NCI-H460 (cell line): ENCODE data around the gene CRP. TPM values are rescaled to one million over a fixed set of nuclear protein-coding genes. Genes with fewer than 3 reads are reported as not detected.
"Not testable (repeated sequence)": the region's sequence is repeated elsewhere in the genome, so short reads cannot be mapped to it uniquely, and the experiment has no call there.

ENCODE experiments used
- DNase-seq: peaks from one replicate; pipeline ENCODE4 v3.0.0-alpha.2; 2016; ENCODE audit warnings: low read depth; ENCODE audit errors: extremely low read depth
- polyA plus RNA-seq: library from polyadenylated mRNA; depleted of rRNA; stranded (reverse); fragments of >200 nt; gene quantifications from 2 replicates; pipeline ENCODE4 v1.2.3, GENCODE V29; 2014; cell fraction: nucleus; rRNA removed
- total RNA-seq: library from RNA; depleted of rRNA; stranded (reverse); fragments of >200 nt; shearing (Covaris generic); gene quantifications from 2 replicates; pipeline ENCODE4 v1.2.3, GENCODE V29; 2014; rRNA removed

The CRP gene
- not detected in 2 replicates for total RNA-seq
- not detected in 2 replicates for polyA plus RNA-seq

- DNase-seq = no peak
Observed at GRCh38 chr1:159714529-159714928, at the start of gene CRP. CRP (minus strand) TSS chr1:159714589; CDS start chr1:159714485, 104 bp downstream.

GRCh38 chr1:159763686-159764085, 49.3 kb upstream of the CRP start:
- no peak for DNase-seq

- DNase-seq = no peak
Observed at GRCh38 chr1:159756397-159756796, 42.0 kb upstream of the CRP start.

- DNase-seq = no peak
Observed at GRCh38 chr1:159755451-159756007, 41.1 kb upstream of the CRP start.

GRCh38 chr1:159753386-159753785, 39.0 kb upstream of the CRP start:
- no peak for DNase-seq

GRCh38 chr1:159752135-159752580, 37.8 kb upstream of the CRP start:
- peak; percentile 29 for DNase-seq

GRCh38 chr1:159751031-159751430, 36.6 kb upstream of the CRP start:
- DNase-seq = no peak

GRCh38 chr1:159750621-159751020, 36.2 kb upstream of the CRP start:
- no peak for DNase-seq

GRCh38 chr1:159749630-159750029, 35.2 kb upstream of the CRP start:
- no peak for DNase-seq

GRCh38 chr1:159748370-159748769, 34.0 kb upstream of the CRP start:
- no peak for DNase-seq

- no peak for DNase-seq
Observed at GRCh38 chr1:159746666-159747065, 32.3 kb upstream of the CRP start.

GRCh38 chr1:159743651-159744410, 29.4 kb upstream of the CRP start:
- DNase-seq = no peak

- DNase-seq = no peak
Observed at GRCh38 chr1:159737238-159737916, 23.0 kb upstream of the CRP start.

GRCh38 chr1:159723188-159723587, 8.8 kb upstream of the CRP start:
- DNase-seq = not testable (repeated sequence)

GRCh38 chr1:159719990-159720389, 5.6 kb upstream of the CRP start:
- DNase-seq = no peak

- DNase-seq = no peak
Observed at GRCh38 chr1:159715855-159716254, 1.5 kb upstream of the CRP start.

GRCh38 chr1:159712080-159712479, 2.3 kb downstream of the CRP start:
- no peak for DNase-seq

GRCh38 chr1:159707472-159708260, 6.7 kb downstream of the CRP start:
- no peak for DNase-seq

GRCh38 chr1:159705904-159706256, 8.5 kb downstream of the CRP start:
- DNase-seq = no peak

- no peak for DNase-seq
Observed at GRCh38 chr1:159705251-159705903, 9.0 kb downstream of the CRP start.
